Measurements from ENCODE around the gene SLC30A7. TPM values are rescaled to one million over a fixed set of nuclear protein-coding genes. Genes with fewer than 3 reads are reported as not detected.
"Not testable (repeated sequence)": the region's sequence is repeated elsewhere in the genome, so short reads cannot be mapped to it uniquely, and the experiment has no call there.

The SLC30A7 gene
- total RNA-seq, 1 experiment from 2014 or later: 19.5 TPM

DNA sequence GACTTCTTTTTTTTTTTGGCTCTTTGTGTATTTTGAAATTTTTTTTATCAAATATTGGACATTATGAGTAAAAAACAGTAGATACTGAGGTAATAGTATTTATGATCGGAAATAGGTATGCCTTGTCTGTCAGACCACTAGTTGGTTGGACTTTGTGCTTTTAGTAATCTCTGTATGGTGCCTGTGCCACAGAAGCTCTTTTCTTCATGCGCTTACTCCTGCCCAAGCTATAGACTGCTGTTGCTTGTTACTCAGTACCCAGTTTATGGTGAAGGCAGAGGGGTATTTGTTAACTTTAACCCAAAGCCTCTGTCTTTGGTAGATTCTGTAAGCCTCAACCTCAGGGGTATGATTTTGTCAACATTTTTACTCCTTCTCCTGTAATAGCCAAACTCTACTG, 8.6 kb downstream of the SLC30A7 start:
- DNase-seq: no peak

DNA sequence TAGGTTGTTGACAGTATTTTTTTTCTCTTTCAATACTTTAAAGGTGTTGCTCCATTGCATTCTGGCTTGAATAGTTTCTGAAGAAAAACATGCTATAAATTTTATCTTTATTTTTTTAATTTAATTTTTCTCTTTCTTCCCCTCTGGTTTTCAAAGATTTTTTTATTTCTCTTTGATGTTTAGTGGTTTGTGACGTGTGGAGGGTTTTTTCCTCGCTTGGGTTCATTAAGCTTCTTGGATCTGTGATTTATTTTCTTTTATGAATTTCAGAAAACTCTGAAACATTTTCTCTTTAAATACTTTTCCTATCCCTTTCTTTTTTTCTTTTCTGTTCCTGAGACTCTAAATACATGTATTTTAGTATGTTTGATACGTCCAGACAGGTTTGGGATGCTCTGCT, 9.3 kb downstream of the SLC30A7 start:
- Histone ChIP-seq H3K27me3 (ENCODE audit: control insufficient read depth, insufficient read depth, low read length) (no peaks in the 10 kb centered on the region), H3K4me3 (ENCODE audit: insufficient read depth, low read depth, low read length) (no peak overlapping the region), H3K36me3 (replicated peaks; ENCODE audit: control insufficient read depth, insufficient read depth, low read length) (peaks cover 1% of the 10 kb centered on the region)
- no peak for DNase-seq

More for the DNA sequence above, 8.6 kb downstream of the SLC30A7 start:
- Histone ChIP-seq H3K27me3 (ENCODE audit: control insufficient read depth, insufficient read depth, low read length) (no peaks in the 10 kb centered on the region), H3K4me3 (ENCODE audit: insufficient read depth, low read depth, low read length) (no peak overlapping the region), H3K36me3 (replicated peaks; ENCODE audit: control insufficient read depth, insufficient read depth, low read length) (peaks cover 4% of the 10 kb centered on the region)

DNA sequence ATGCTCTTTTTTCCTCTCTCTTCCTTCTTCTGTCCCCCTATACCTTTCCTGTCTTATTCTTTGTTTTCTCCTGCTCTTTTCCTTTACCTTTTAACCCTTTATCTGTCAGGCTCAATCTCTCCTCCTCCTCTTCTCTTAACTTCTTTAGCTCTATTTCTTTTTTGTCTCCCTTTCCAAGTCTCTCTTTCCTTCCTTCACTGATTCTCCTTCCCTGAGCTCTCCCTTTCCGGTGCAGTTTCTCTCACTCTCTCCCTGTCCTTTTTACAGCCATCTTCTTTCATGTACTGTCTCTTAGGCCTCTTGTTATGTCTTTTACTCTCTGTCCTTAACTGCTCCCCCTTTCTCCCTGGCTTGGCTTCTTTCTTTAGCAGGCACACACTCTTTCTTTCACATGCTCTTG, 12.0 kb downstream of the SLC30A7 start:
- H3K27me3 ChIP-seq (ENCODE audit: control insufficient read depth, insufficient read depth, low read length): no peaks in the 10 kb centered on the region
- peaks cover 3% of the 10 kb centered on the region for H3K36me3 ChIP-seq (replicated peaks; ENCODE audit: control insufficient read depth, insufficient read depth, low read length)
- H3K4me3 ChIP-seq (ENCODE audit: insufficient read depth, low read depth, low read length): no peak overlapping the region
- DNase-seq: no peak

- no peaks in the 10 kb centered on the region for H3K27me3 ChIP-seq (ENCODE audit: control insufficient read depth, insufficient read depth, low read length)
- no peak overlapping the region for H3K4me3 ChIP-seq (ENCODE audit: insufficient read depth, low read depth, low read length)
- H3K36me3 ChIP-seq (replicated peaks; ENCODE audit: control insufficient read depth, insufficient read depth, low read length): peaks cover 8% of the 10 kb centered on the region
- no peak for DNase-seq
Observed at GRCh38 chr1:100909018-100909417, 13.1 kb downstream of the SLC30A7 start.

DNA sequence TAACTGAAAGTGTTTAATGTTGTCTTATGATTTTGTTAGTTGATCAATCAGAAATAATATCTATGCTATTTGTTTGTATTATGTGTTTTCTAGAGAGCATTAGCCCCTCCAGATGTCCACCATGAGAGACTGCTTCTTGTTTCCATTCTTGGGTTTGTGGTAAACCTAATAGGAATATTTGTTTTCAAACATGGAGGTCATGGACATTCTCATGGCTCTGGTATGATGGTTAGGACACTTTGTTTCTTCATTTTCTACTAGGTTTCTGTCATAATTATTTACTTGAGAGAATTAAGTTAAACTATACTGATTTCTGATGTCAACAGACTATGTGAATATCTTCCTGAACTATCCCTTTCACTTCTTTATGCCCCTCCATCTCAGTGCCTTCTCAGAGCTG, 16.1 kb downstream of the SLC30A7 start:
- no peak for DNase-seq
- Histone ChIP-seq H3K36me3 (replicated peaks; ENCODE audit: control insufficient read depth, insufficient read depth, low read length) (peaks cover 8% of the 10 kb centered on the region), H3K27me3 (ENCODE audit: control insufficient read depth, insufficient read depth, low read length) (no peaks in the 10 kb centered on the region), H3K4me3 (ENCODE audit: insufficient read depth, low read depth, low read length) (no peak overlapping the region)

- H3K4me3 ChIP-seq (ENCODE audit: insufficient read depth, low read depth, low read length): no peak overlapping the region
- H3K36me3 ChIP-seq (replicated peaks; ENCODE audit: control insufficient read depth, insufficient read depth, low read length): peaks cover 4% of the 10 kb centered on the region
- no peaks in the 10 kb centered on the region for H3K27me3 ChIP-seq (ENCODE audit: control insufficient read depth, insufficient read depth, low read length)
- peak; percentile 11 for DNase-seq
Observed at GRCh38 chr1:100921110-100921706, 25.3 kb downstream of the SLC30A7 start.

DNA sequence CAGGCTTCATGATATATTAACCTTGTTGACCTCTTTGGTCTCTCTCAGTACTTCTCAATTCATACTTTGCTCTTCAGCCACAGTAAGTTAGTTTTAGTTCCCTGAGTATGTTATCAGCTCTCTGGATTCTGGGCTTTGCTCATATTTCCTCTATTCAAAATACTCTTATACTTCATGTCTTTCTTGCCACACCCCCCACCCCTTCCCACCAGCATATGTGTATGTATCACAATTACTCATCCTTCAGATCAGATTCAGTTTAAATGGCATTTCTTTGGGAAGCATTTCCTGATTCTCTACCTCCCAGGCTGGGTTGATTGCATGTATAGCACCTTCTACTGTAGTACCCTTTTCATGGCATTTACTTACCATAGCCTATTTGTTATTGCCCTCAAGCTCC, 28.3 kb downstream of the SLC30A7 start:
- H3K4me3 ChIP-seq (ENCODE audit: insufficient read depth, low read depth, low read length): no peak overlapping the region
- no peaks in the 10 kb centered on the region for H3K27me3 ChIP-seq (ENCODE audit: control insufficient read depth, insufficient read depth, low read length)
- DNase-seq: no peak
- peaks cover 2% of the 10 kb centered on the region for H3K36me3 ChIP-seq (replicated peaks; ENCODE audit: control insufficient read depth, insufficient read depth, low read length)

- DNase-seq: no peak
- Histone ChIP-seq H3K27me3 (ENCODE audit: control insufficient read depth, insufficient read depth, low read length) (no peaks in the 10 kb centered on the region), H3K4me3 (ENCODE audit: insufficient read depth, low read depth, low read length) (no peak overlapping the region), H3K36me3 (replicated peaks; ENCODE audit: control insufficient read depth, insufficient read depth, low read length) (peaks cover 2% of the 10 kb centered on the region)
Observed at GRCh38 chr1:100924991-100925390, 29.1 kb downstream of the SLC30A7 start.

- peaks cover 2% of the 10 kb centered on the region for H3K36me3 ChIP-seq (replicated peaks; ENCODE audit: control insufficient read depth, insufficient read depth, low read length)
- DNase-seq: no peak
- no peaks in the 10 kb centered on the region for H3K27me3 ChIP-seq (ENCODE audit: control insufficient read depth, insufficient read depth, low read length)
- no peak overlapping the region for H3K4me3 ChIP-seq (ENCODE audit: insufficient read depth, low read depth, low read length)
Observed at GRCh38 chr1:100926240-100926639, 30.4 kb downstream of the SLC30A7 start.

DNA sequence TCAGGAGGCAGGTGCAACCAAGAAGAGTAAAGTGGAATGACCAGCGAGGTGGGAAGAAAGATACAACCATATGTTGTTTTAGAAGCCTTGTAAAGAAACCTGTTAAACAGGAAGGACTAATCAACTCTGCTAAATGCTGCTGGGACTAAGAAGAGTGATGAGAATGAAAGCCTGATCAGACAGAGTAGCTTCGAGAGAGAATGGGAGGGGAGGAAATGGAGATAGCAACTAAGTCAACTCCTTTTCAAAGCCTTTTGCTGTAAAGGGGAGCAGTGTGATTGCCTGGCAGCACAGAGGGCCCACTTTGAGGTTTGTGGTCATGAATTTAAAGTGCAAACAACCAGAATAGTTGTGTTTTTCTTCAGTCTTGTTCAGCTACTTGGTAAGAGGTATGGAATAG, 31.4 kb downstream of the SLC30A7 start:
- Histone ChIP-seq H3K27me3 (ENCODE audit: control insufficient read depth, insufficient read depth, low read length) (no peaks in the 10 kb centered on the region), H3K36me3 (replicated peaks; ENCODE audit: control insufficient read depth, insufficient read depth, low read length) (peaks cover 2% of the 10 kb centered on the region), H3K4me3 (ENCODE audit: insufficient read depth, low read depth, low read length) (no peak overlapping the region)
- no peak for DNase-seq

DNA sequence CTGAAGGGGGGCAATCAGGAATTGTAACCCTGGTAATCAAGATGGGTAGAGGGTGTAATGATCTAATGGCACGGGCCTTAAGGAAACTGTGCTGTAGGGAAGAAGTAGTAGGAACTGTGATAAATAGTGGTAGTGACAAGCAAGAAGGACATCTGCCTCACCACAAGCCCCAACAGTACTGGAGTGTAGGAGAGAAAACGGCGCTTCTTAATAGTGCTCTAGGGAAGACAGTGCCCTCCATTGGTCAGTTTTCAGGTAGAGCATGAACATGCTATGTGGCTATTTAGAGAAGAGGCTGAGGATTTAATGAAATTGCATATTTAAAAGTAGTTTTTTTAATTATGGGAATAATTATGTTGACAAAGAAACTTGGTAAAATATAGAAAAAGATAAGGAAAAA, 32.2 kb downstream of the SLC30A7 start:
- no peak overlapping the region for H3K4me3 ChIP-seq (ENCODE audit: insufficient read depth, low read depth, low read length)
- H3K27me3 ChIP-seq (ENCODE audit: control insufficient read depth, insufficient read depth, low read length): no peaks in the 10 kb centered on the region
- peak; percentile 29 for DNase-seq
- peaks cover 2% of the 10 kb centered on the region; the same call in 1 of the 2 replicates for H3K36me3 ChIP-seq (replicated peaks; ENCODE audit: control insufficient read depth, insufficient read depth, low read length)

DNA sequence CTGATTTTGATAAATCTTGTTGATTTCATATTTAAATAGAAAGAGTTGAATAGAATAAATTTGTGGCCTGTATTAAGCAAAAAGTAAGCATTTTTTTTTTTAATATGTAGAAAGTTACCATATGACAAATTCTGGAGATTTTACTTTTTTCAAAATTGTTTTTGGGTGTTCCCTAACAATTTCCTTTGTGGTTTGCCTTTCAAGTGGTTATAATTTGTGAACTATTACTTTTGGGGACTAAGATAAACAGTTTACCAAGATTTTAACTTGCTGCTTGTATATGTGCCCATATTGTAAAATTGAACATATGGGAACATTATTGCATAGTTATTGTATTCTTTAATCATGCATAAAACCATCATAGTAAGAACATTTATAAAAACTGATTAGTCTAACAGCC, 34.6 kb downstream of the SLC30A7 start:
- no peaks in the 10 kb centered on the region; the same call in 1 of the 2 replicates for H3K36me3 ChIP-seq (replicated peaks; ENCODE audit: control insufficient read depth, insufficient read depth, low read length)
- H3K27me3 ChIP-seq (ENCODE audit: control insufficient read depth, insufficient read depth, low read length): no peaks in the 10 kb centered on the region
- H3K4me3 ChIP-seq (ENCODE audit: insufficient read depth, low read depth, low read length): no peak overlapping the region
- DNase-seq: no peak

DNA sequence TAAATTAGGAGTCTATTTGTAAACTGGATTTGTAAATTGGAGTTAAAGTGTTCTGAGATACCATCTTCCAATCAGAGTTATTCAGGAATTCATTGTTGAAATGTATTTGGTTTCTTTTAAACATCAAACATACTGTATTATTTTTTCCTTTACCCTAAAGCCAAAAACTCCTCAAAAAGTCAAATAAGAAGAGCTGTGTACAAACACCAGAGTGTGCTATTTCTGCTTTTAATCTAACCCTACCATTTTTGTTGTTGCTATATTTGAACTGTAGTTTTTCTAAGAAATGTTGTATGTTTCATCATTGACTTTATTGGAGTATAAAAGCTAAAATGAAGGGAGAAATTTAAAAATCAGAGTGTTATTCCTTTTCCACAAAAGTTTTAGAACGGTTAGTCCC, 35.8 kb downstream of the SLC30A7 start:
- Histone ChIP-seq H3K4me3 (ENCODE audit: insufficient read depth, low read depth, low read length) (no peak overlapping the region), H3K27me3 (ENCODE audit: control insufficient read depth, insufficient read depth, low read length) (no peaks in the 10 kb centered on the region), H3K36me3 (replicated peaks; ENCODE audit: control insufficient read depth, insufficient read depth, low read length) (no peaks in the 10 kb centered on the region; the same call in 1 of the 2 replicates)
- DNase-seq: no peak

GRCh38 chr1:100933555-100933954, 37.7 kb downstream of the SLC30A7 start:
- DNase-seq; H3K27me3 ChIP-seq (ENCODE audit: control insufficient read depth, insufficient read depth, low read length); H3K4me3 ChIP-seq (ENCODE audit: insufficient read depth, low read depth, low read length); H3K36me3 ChIP-seq (replicated peaks; ENCODE audit: control insufficient read depth, insufficient read depth, low read length): not testable (repeated sequence)

DNA sequence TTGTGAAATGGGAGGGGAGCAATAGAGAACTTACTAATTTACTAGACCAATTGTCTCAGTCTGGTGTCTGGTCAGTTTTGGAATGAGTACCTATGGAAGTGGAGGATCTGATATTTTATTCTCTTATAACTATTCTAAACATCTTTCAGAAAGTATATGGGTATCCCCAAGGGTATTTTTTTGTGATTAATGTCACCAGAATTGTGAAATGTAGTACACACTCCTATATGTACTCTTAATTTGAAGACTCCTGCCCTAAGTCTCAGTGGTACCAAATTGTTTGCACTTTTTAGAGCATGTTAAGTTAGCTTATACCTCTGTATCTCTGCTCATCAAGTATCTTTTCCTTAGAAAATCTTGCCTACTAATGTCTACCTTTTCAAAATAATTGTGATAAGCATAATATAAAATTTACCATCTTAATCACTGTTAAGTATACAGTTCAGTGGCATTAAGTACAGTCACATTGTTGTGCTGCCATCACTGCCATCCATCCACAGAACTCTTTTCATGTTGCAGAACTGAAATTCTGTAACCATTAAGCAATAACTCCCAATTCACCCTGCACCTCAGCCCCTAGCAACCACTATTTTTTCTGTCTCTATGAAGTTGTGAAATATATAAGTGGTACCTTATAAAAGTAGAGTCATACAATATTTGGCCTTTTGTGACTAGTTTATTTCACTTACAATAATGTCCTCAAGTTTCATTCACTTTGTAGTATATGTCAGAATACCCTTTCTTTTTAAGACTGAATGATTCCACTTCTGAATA, 40.5 kb downstream of the SLC30A7 start:
- DNase-seq: no peak
- Histone ChIP-seq H3K4me3 (ENCODE audit: insufficient read depth, low read depth, low read length) (no peak overlapping the region), H3K36me3 (replicated peaks; ENCODE audit: control insufficient read depth, insufficient read depth, low read length) (peaks cover 2% of the 10 kb centered on the region; the same call in 1 of the 2 replicates), H3K27me3 (ENCODE audit: control insufficient read depth, insufficient read depth, low read length) (no peaks in the 10 kb centered on the region)
